CD4-positive, CD25-positive, alpha-beta regulatory T cell (primary cell): ENCODE results near the gene ROPN1. TPM values are rescaled to one million over a fixed set of nuclear protein-coding genes. Genes with fewer than 3 reads are reported as not detected.
"Not testable (repeated sequence)": the region's sequence is repeated elsewhere in the genome, so short reads cannot be mapped to it uniquely, and the experiment has no call there.

Experiments
- ATAC-seq, 2 donors: fragments of 150-1000 bp; cut with Tn5 transposase; one replicate each; pipeline ENCODE4 v1.10.0; 2021; ENCODE audit warnings: low read depth in 2 of 2, moderate number of reproducible peaks in 2 of 2, moderate library complexity in 1 of 2
- DNase-seq, 3 donors: peaks; one replicate each; pipeline versions ENCODE4 v3.0.0 to v3.0.0-alpha.2; 2012 to 2022; ENCODE audit warnings: mixed read lengths in 1 of 3
- H3K27ac ChIP-seq: one replicate; pipeline ENCODE4 v1.7.0; 2013; ENCODE audit warnings: mild to moderate bottlenecking, low read length; ENCODE audit not compliant: insufficient read depth, poor library complexity, severe bottlenecking
- H3K27me3 ChIP-seq: one replicate; pipeline ENCODE4 v1.7.0; 2013; ENCODE audit warnings: low read length; ENCODE audit not compliant: control insufficient read depth, insufficient read depth
- H3K36me3 ChIP-seq: one replicate; pipeline ENCODE4 v1.7.0; 2013; ENCODE audit warnings: mild to moderate bottlenecking, low read length, moderate library complexity; ENCODE audit not compliant: control insufficient read depth, insufficient read depth
- H3K4me1 ChIP-seq: 2 replicates; pipeline ENCODE4 v1.7.0; 2013; ENCODE audit warnings: mild to moderate bottlenecking, low read length; ENCODE audit not compliant: insufficient read depth, control insufficient read depth, poor library complexity, severe bottlenecking
- H3K4me3 ChIP-seq: one replicate; pipeline ENCODE4 v1.7.0; 2013; ENCODE audit warnings: low read depth, mild to moderate bottlenecking, low read length, moderate library complexity
- H3K9me3 ChIP-seq, 2 experiments: 1 replicate in 1 of 2; 2 replicates in 1 of 2; pipeline ENCODE4 v1.7.0; 2013; ENCODE audit warnings: low read length in 2 of 2, mild to moderate bottlenecking in 1 of 2, moderate library complexity in 1 of 2; ENCODE audit not compliant: control insufficient read depth in 2 of 2
- H3K27ac Mint-ChIP-seq, 3 donors: one replicate each; pipeline ENCODE4 v1.8.0; 2020 to 2022; ENCODE audit warnings: mild to moderate bottlenecking in 3 of 3, mixed read lengths in 3 of 3, moderate library complexity in 2 of 3
- H3K27me3 Mint-ChIP-seq: one replicate; pipeline ENCODE4 v1.8.0; 2022; ENCODE audit warnings: mild to moderate bottlenecking, mixed read lengths
- H3K36me3 Mint-ChIP-seq: one replicate; pipeline ENCODE4 v1.8.0; 2020; ENCODE audit warnings: mixed read lengths
- H3K4me1 Mint-ChIP-seq, 4 donors: one replicate each; pipeline ENCODE4 v1.8.0; 2020 to 2022; ENCODE audit warnings: mixed read lengths in 4 of 4, mild to moderate bottlenecking in 1 of 4
- H3K4me3 Mint-ChIP-seq, 4 donors: one replicate each; pipeline ENCODE4 v1.8.0; 2020 to 2022; ENCODE audit warnings: mild to moderate bottlenecking in 4 of 4, mixed read lengths in 4 of 4, moderate library complexity in 3 of 4
- H3K9me3 Mint-ChIP-seq, 7 donors: one replicate each; pipeline ENCODE4 v1.8.0; 2020 to 2022; ENCODE audit warnings: mixed read lengths in 7 of 7, mild to moderate bottlenecking in 3 of 7, moderate library complexity in 2 of 7
- polyA plus RNA-seq, 4 donors: library from polyadenylated mRNA; unstranded; fragments of 300-500 nt; fragmentation: Illumina TruSeq; gene quantifications; one replicate each; pipeline ENCODE4 v1.2.3, GENCODE V29; 2021
- total RNA-seq: library from RNA; stranded (reverse); gene quantifications from one replicate; pipeline ENCODE4 v1.2.3, GENCODE V29; 2022

ROPN1 gene
- total and polyA plus RNA-seq, 5 donors from 2014 or later: not detected

GRCh38 chr3:124016483-124016882 lies 24.6 kb upstream of the ROPN1 start:
- not testable (repeated sequence) for H3K9me3 ChIP-seq, H3K36me3 Mint-ChIP-seq, H3K27me3 ChIP-seq, DNase-seq, ATAC-seq, H3K27ac Mint-ChIP-seq, H3K27ac ChIP-seq, H3K36me3 ChIP-seq, H3K9me3 Mint-ChIP-seq, H3K4me1 Mint-ChIP-seq, H3K4me3 Mint-ChIP-seq, H3K4me1 ChIP-seq, H3K4me3 ChIP-seq
- peaks cover 11% of the 10 kb centered on the region for H3K27me3 Mint-ChIP-seq

- ATAC-seq: no peak
- Histone ChIP-seq H3K9me3 (no peaks in the 10 kb centered on the region), H3K36me3 (no peaks in the 10 kb centered on the region), H3K4me3 (no peak overlapping the region), H3K27ac (no peak overlapping the region), H3K27me3 (peaks cover 4% of the 10 kb centered on the region), H3K4me1 (no peaks in the 10 kb centered on the region)
- Mint-ChIP-seq H3K4me1 (no peaks in the 10 kb centered on the region), H3K27me3 (peaks cover 20% of the 10 kb centered on the region), H3K9me3 (peaks cover 0 to 9% (median 0%) of the 10 kb centered on the region in 7 donors), H3K4me3 (no peak overlapping the region), H3K36me3 (no peaks in the 10 kb centered on the region), H3K27ac (no peak overlapping the region)
- DNase-seq: no peak
These were observed 22.5 kb upstream of the ROPN1 start for GRCh38 chr3:124014366-124014942.

GRCh38 chr3:124008321-124008720 lies 16.4 kb upstream of the ROPN1 start:
- not testable (repeated sequence) for H3K9me3 ChIP-seq, H3K4me3 ChIP-seq, H3K4me3 Mint-ChIP-seq, H3K4me1 Mint-ChIP-seq, H3K36me3 Mint-ChIP-seq, H3K9me3 Mint-ChIP-seq, H3K36me3 ChIP-seq, H3K27me3 ChIP-seq, H3K27ac Mint-ChIP-seq, H3K4me1 ChIP-seq, DNase-seq, ATAC-seq, H3K27ac ChIP-seq
- peaks cover 56% of the 10 kb centered on the region for H3K27me3 Mint-ChIP-seq

GRCh38 chr3:124007186-124007585 lies 15.3 kb upstream of the ROPN1 start:
- DNase-seq: no peak
- Histone ChIP-seq H3K27me3 (peaks cover 5% of the 10 kb centered on the region), H3K9me3 (no peaks in the 10 kb centered on the region), H3K36me3 (no peaks in the 10 kb centered on the region), H3K4me3 (no peak overlapping the region), H3K27ac (no peak overlapping the region), H3K4me1 (no peaks in the 10 kb centered on the region)
- Mint-ChIP-seq H3K4me3 (no peak overlapping the region), H3K9me3 (peaks cover 0 to 5% (median 0%) of the 10 kb centered on the region in 7 donors), H3K27ac (no peak overlapping the region), H3K27me3 (peaks cover 56% of the 10 kb centered on the region), H3K4me1 (no peaks in the 10 kb centered on the region), H3K36me3 (no peaks in the 10 kb centered on the region)
- ATAC-seq: no peak

- not testable (repeated sequence) for H3K4me1 Mint-ChIP-seq, DNase-seq, ATAC-seq, H3K9me3 ChIP-seq, H3K4me1 ChIP-seq, H3K36me3 ChIP-seq, H3K27ac Mint-ChIP-seq, H3K4me3 ChIP-seq, H3K36me3 Mint-ChIP-seq, H3K4me3 Mint-ChIP-seq, H3K27me3 ChIP-seq, H3K9me3 Mint-ChIP-seq, H3K27ac ChIP-seq
- H3K27me3 Mint-ChIP-seq: peaks cover 34% of the 10 kb centered on the region
These were observed 10.6 kb upstream of the ROPN1 start for GRCh38 chr3:124002405-124003079.

GRCh38 chr3:124001366-124001765 lies 9.4 kb upstream of the ROPN1 start:
- not testable (repeated sequence) for H3K4me3 ChIP-seq, H3K4me3 Mint-ChIP-seq, H3K27ac Mint-ChIP-seq, H3K4me1 ChIP-seq, H3K36me3 ChIP-seq, H3K36me3 Mint-ChIP-seq, H3K9me3 Mint-ChIP-seq, H3K9me3 ChIP-seq, DNase-seq, H3K27ac ChIP-seq, H3K4me1 Mint-ChIP-seq, ATAC-seq, H3K27me3 ChIP-seq
- H3K27me3 Mint-ChIP-seq: peaks cover 24% of the 10 kb centered on the region

- Mint-ChIP-seq H3K4me1 (no peaks in the 10 kb centered on the region), H3K4me3 (no peak overlapping the region), H3K36me3 (no peaks in the 10 kb centered on the region), H3K27me3 (peaks cover 13% of the 10 kb centered on the region), H3K9me3 (peaks cover 0 to 3% (median 0%) of the 10 kb centered on the region in 7 donors), H3K27ac (no peak overlapping the region)
- H3K27me3 ChIP-seq: peaks cover 3% of the 10 kb centered on the region
- no peaks in the 10 kb centered on the region for H3K4me1 ChIP-seq
- ATAC-seq: no peak
- no peaks in the 10 kb centered on the region for H3K36me3 ChIP-seq
- no peak for DNase-seq
- no peak overlapping the region for H3K27ac ChIP-seq
- no peaks in the 10 kb centered on the region for H3K9me3 ChIP-seq
- no peak overlapping the region for H3K4me3 ChIP-seq
These were observed 5.6 kb upstream of the ROPN1 start for GRCh38 chr3:123997543-123997942.

- H3K4me1 Mint-ChIP-seq: no peaks in the 10 kb centered on the region
These were observed 1.9 kb upstream of the ROPN1 start for GRCh38 chr3:123993818-123994217.

More at GRCh38 chr3:123993818-123994217, 1.9 kb upstream of the ROPN1 start:
- Histone ChIP-seq H3K27ac (no peak overlapping the region), H3K36me3 (no peaks in the 10 kb centered on the region), H3K27me3 (peaks cover 18% of the 10 kb centered on the region), H3K9me3 (no peaks in the 10 kb centered on the region), H3K4me1 (no peaks in the 10 kb centered on the region), H3K4me3 (no peak overlapping the region)
- H3K27ac Mint-ChIP-seq: no peak overlapping the region
- DNase-seq (no peak), ATAC-seq (no peak)
- no peaks in the 10 kb centered on the region for H3K36me3 Mint-ChIP-seq
- H3K9me3 Mint-ChIP-seq: peaks cover 0 to 3% (median 0%) of the 10 kb centered on the region in 7 donors
- H3K4me3 Mint-ChIP-seq: no peak overlapping the region
- peaks cover 7% of the 10 kb centered on the region for H3K27me3 Mint-ChIP-seq
